NCI-H510A (cell line): Measurements from ENCODE around the gene UST.
A peak's percentile ranks its signal among the peaks of the same experiment; 100 is the strongest.
"Not testable (repeated sequence)": the region's sequence is repeated elsewhere in the genome, so short reads cannot be mapped to it uniquely, and the experiment has no call there.

ENCODE experiments used
- DNase-seq: peaks from one replicate; lab custom pipeline; 2025; lab: John Stamatoyannopoulos, UW

The UST gene

DNA sequence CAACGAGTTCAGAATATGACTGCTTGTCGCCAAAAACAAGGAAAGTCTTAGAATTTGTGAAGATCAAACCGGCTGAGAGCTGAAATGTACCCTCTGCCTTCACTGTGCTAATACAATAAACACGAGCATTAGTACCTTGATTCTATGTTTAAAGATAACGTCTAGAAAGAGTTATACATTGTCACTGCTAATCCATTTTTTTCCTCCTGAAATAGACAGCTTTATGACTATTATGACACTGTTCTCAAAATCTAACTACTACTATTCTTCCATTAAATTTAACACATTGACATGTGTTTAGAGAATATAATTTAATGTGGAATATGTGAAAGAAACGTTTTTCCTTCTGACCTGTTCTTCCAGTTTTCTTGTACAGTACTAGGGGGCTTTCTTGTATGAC lies 204.8 kb downstream of the UST start:
- DNase-seq = no peak

DNA sequence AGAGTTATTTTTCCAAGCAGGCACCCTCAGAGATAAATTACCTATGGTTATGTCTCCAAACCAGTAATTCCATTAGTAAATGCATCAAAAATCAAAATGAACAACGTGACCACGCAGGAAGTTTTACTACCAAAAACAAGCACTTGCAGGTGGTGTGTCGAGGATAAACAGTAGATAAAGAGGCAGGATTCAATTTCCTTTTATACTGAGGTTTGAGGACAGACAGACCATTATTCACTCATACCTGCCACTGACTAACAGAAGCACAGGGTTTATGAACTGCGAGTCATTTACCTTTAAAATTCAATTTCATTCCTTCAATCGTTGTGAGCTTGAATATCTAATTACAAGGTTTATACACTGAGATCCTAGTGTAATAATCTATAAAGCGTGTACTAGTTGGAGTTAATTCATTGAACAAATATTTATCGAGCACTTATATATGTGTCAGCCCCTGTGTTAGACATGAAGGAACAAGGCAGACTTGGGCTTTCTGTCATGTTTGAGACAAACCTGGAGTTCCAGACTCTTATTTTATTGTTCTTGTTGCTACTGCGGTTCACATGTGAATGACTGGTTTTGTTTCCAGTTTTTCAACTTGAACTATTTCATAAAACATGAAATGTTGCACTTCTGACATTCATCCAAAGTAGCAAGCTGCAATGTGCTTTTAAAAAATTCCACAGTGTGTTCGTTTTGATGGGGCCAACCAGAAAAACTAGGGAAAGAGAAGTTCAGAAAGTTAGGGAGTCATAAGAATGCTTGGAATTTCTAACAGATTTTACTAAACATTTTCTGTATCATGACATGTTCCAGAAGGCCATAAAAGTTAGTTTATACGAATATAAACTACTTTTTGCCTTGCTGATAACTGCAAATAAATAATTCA lies 205.6 kb downstream of the UST start:
- no peak for DNase-seq

DNA sequence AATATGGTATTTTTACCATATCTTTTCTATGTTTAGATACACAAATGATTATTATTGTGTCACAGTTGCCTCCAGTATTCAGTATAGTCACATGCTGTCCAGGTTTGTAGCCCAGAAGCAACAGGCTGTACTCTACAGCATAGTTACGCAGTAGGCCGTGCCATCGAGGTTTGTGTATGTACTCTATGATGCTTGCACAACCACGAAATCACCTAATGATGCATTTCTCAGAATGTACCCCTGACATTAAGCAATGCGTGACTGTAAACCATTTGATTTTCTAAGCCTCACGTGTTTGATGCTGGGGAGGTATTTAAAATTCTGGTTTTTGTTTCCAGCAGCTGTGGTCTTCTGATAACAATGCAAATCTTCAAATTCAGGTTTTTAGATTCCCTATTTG lies 207.6 kb downstream of the UST start:
- no peak for DNase-seq

DNA sequence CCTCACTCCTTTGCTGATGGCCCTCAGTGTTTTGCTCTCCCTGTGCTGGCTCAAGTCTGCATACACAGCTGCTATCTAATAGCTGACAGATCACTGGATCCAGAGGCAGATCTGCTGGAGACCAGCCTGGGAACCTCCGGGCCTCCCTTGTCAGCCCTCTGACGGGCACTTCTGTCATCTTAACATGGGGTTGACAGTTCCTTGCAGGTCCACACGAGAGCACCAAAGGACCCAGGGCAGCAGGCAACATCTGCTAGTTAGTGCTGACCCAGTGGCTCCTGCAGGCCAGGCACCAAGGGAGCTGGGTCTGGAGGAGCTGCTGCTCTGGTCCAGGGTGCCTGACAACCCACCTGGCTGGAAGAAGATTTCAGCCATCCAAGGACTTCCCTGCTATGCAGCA lies 208.1 kb downstream of the UST start:
- DNase-seq = no peak

DNA sequence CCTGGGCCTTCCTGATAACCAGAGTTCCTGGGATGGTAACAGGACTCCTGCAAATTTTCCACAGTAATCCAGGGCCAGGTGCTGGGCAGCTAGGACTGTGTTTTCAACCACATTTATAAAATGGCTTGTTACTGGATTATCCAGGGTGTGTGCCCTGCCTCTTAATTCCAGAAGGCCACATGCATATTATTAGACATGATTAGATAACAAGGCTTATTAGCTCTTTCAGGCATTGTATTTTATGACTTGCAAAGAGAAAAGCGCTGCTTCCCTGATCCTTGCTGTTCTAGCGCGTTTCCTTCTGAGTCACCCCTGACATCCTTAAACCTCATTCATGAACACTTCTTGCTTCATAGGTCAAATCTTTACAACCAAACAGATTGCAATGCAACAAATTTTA lies 208.6 kb downstream of the UST start:
- DNase-seq = no peak

DNA sequence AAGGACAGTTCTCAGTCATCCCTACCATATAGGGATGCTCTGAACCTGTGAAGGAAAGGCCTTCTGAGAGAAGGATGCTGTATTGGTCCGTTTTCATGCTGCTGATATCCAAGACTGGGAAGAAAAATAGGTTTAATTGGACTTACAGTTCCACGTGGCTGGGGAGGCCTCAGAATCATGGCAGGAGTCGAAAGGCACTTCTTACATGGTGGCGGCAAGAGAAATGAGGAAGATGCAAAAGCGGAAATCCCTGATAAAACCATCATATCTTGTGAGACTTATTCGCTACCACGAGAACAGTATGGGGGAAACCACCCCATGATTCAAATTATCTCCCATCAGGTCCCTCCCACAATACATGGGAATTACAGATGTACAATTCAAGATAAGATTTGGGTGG lies 209.3 kb downstream of the UST start:
- not testable (repeated sequence) for DNase-seq

DNA sequence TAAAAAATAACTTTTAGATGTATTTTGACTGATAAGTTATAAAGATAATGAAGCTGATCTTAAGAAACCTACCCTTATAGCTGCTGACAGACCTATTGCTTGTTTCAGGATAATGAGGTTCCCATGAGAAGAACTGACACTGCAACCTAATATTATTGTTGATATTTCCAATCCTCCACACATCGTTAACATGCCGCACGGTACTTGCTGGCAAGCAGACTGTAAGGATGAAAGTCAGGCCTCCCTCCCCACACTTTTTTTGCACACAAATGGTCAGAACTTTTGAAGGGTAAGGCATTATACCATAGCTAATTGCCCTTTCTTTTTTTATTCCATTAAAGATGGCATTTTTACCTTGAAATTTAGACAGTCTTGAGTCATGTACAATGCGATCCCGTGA lies 210.9 kb downstream of the UST start:
- DNase-seq = no peak

DNA sequence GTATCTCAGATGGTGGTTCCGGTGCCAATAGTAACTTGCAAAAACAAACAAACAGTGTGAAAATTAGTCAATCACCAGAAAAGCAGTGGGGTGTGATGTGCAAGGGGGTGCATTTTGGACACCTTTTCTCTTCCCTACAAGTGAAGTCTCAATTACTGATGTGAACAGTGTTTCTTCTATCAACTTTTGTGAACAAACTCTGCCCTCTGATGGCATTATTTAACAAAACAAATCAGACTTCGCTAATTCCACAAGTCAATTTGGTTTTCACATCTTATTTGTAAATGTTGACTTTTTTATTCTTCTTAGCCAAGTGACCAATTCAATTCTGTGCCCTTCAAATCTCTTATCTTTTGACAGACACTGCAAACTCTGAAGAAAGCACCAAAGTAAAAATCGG lies 212.2 kb downstream of the UST start:
- no peak for DNase-seq

DNA sequence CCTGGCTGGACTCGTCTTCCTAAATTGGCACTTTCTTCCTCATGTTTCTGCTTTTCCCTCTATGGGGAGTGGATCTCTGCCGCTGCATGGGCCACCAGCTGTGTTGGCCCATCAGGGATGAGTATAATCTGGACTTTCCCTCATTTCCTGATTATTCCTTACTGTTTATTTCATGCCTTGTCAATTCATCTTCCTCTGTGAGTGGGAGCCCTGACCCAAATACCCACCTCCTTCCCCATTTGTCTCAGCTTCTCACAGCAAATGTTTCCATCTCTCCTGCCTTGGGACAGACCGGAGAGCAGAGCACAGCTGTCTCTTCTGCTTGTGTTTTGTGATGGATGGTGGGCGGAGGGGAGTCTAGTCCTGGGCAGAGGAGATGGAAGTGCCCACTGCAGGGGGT lies 212.7 kb downstream of the UST start:
- no peak for DNase-seq

DNA sequence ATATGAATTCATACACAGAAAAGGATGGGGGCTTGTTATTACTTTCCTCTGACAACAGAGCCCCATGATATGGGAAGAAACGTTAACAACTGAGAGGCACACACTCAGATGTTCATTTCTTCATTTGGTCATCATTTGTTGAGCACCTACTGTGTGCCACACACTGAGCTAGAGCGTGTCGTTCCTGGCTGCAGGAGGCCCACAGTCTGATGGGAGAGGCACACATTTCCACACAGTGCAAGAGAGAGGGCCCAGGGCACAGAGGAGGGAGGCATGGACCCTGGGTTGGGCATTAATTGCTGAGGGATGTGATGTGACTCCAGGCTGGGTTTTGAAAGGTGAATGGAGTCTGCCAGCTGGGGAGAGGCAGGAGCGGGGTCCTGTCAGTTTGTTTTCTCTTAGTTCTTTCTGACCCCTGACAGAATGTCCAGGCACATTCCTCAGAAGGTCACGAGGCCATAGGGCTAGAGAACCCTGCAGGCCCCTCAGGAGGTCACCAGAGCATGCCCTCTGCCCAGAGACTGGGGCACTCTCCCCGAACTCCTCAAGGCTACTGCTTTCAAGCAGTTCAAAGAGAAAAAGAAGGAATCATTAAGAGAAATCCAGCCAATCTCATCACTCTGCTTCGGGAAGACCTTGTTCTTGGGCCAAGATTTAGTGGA lies 216.2 kb downstream of the UST start:
- DNase-seq = no peak

DNA sequence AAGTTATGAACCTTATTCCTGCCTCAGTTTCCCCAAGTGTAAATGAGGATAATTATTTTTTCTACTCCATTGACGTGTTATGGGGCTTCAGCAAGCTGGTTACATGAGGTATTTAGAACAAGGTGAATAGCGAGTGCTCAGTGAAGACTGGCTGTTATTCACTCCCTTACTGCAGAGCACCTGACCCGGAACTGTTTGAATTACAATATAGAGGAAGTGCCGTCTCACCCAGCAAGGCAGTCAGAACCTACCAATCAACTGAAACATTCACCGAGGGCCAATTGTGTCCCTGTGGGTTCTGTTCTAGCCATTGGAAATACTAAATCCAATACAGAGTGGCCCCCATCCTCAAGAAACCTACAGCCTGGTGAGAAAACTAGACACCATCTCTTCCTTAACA lies 216.9 kb downstream of the UST start:
- no peak for DNase-seq

DNA sequence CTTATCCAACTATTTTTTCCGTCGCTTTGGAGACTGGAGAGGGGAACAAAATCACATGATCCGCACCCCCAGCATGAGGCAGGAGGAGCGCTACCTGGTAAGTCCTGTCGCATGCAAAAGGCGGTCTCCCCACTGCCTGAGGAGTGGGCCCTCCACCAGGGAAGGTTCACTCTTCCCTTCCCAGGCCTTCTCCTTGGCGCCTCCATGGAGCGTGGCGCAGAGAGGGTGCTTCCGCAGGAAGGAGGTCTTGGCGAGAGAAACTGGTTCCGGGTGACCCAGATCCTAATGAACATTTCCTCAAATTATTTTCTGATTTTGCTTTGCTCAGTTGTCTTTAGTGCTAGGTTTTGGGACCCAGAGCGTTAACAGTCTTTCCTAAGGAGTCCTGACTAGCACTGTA lies 217.6 kb downstream of the UST start:
- no peak for DNase-seq

DNA sequence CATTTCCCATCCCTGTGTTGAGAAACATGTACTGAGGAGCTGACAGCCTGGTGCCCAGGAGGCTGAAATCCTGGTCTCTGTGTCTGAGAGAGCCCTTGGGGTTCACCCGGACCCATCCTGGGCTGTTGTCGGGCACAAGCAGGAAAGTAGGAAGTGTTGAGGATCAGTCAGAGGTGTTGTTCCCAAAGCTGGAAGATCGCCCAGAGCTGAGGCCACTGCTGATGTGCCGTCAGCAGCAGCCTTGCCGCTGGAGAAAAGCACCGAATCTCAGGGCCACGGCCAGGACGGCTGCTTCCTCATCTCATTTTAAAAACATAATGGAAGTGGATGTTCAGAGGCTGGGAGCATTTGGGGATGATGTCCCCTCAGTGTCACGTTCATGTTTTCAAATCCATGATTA lies 218.5 kb downstream of the UST start:
- no peak for DNase-seq

DNA sequence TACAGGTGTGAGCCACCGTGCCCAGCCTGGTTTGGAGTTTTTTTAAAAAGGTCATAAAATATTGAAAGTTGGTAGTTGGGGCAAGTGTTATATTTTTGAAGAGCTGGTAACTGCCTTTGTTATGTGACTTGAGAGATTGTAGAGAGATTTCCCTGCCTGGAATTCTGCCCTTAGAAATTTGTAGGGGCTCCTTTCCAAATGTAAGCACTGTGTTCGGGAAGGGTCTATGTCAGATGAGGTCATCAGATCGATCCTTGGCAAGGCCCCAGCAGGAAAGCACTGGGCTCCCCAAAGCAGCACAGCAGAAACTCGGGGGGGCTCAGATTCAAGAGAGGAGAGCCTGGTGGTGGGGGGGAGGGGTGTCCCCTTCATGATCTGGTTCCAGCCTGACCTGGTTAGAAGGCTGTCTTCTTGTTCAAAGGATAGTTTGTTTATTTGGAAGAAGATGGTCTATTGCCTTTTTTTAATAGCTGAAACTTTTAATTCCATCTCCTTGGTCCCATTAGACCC lies 220.2 kb downstream of the UST start:
- DNase-seq = no peak

DNA sequence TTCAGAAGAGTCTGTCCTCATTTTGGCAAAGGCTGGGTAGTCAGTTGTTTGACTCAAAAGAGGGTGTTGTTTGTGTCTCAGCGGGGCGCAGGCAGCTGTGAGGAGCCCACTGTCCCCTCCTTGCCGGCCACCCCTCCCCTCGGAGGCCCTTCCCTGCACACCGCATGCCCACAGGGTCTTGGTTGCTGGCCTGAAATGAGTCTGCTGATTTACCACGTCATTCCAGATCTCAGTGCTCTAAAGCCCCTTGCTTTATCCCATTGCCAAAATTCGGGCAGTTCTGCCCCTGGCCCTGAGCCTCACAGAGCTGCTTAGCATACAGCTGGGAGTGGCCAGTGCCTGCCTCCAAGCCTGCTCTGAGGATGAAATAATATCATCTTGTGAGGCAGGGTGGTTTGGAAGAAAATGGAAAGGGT lies 220.7 kb downstream of the UST start:
- DNase-seq = no peak

DNA sequence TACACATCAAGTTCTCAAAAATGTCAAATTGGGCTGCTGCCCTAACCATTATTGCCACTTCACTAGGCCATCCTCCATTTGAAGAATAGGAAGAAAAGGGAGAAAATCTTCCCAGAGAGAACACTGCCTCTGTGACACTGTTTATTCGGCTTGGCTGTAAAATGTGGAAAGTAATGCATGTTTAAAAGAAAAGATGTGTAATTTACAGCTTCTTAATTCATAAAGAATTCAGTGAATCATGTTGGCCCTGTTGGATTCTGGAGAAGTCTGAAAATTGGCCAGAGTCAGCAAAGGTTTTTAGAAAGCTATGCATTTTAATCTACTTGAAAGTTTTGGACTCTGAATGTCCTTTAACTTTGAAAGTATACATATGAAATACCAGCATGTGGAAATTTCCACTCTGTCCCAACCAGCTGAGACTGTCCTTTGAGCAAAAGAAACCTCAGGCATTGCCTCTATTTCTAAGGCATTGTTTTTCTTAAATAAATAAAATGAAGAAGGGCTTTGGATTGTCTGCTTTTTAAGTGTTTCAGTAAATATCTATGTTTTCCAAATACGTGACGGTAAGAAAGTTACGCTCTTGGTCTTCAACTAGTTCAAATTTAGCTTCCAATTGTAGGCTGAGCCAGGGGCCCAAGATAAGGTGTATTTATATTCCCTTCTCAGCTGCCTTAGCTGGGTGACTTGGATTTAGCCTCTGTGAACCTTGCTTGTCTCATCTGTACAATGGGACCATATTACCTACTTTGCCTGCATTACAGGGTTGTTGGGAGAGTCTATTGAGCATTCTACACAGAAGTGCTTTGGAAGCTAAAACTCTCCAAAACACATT lies 222.2 kb downstream of the UST start:
- no peak for DNase-seq

DNA sequence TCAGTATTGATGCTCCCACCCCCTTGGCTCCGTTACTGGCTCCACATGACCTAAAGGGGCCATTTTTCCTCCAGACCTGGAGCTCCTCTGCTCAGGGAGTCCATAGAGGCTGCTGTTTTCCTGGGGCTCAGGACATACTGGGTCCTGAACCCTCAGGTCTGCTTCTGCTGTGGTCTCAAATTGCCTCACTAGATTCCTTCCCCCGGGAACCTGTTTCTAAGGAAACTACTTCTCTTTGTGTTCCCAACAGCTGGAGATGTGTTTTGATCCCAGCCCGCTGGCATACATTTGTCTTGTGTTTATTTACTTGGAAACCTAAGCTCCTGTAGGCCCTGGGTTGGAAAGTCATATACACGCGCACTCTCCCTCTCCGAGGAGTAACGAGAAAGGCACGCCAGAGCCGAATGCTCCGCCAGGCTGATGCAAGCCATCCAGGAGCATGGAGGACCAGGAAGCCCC lies 222.8 kb downstream of the UST start:
- DNase-seq = peak; percentile 58

DNA sequence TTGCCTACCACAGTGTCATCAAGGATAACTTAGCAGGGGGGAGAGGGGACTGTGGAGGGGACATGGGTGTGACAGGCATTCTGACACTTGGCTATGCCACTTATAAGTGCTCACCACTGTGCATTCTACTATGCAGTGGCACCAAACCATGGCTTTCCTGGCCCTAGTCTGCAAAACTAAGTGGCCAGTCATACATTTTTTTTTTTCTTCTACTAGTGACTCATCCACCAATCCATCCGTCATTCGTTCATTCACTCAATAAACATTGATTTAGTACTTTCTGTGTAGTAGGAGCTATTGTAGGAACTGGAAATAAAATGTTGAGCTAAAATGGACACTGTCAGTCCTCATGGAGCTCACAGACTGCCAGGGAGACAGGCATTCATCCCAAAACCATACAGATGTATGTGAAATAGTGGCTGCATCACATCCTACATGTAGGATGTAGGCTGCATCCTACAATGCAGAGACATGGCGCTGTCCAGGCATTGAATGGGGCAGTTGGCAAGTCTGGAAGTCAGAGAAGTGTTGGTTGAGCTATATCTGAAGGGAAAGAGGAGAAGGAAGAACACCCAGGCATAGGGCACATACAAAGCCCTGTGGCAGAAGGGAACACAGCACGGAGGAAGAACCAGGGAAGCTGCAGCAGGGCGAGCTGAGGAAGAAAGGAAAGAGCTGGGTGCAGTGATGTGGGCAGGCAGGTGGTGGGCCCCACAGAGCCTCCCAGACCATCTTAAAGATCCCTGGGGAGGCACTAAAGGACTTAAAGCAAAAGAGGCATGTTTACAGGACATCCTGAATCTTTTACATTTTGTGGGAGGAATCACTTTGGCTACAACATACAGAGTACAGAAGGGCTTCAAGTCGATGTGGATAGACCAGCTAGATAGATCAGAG lies 224.4 kb downstream of the UST start:
- DNase-seq = no peak

DNA sequence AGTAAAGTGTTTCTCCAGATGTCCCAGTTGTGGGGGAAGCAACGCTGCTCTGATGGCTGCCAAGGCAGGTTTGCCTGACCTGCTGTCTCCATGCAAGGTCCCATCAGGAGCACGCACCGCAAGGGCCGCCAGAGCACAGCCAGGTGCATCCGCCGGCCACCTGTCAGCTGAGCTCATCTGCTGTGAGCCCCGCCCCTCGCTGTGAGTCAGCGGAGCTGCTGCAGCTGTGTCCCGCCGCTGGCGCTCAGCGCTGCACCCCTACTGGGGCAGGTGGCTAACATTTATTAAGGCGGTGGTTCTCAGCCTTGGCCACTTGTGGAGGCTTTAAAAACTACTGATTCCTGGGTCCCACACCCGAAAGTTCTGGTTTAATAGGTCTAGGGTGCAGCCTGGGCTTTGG lies 225.7 kb downstream of the UST start:
- DNase-seq = peak; percentile 81

DNA sequence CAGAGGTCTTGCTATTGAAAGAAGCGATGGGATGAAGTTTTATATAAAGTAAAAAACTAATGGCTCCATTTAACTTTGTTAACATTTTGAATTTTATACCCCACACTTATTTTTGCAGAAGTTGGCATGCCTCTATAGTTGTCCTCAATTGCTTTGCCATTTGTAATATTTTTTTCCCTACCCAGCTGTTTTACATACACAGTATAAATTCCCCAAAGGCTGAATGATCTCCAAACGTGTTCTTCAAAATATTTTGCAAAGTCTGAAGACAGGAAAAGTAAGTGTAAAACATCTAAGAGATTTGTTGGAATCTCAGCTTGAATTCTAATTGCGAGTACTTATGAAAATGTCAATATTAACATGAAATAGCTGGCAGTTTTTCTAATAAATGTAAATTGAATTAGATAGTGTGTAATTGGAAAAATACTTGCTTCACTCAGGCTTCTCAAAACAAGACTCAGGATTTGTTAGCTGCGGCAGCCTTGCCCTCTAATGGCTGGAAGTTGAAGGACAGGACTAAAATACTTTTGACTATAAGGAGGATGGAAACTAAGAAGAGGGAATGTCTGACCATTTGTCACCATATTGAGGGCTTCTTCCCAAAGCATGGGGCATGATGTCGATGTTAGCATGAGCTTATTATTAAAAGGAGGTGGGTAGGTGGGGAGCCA lies 226.8 kb downstream of the UST start:
- DNase-seq = peak; percentile 7

DNA sequence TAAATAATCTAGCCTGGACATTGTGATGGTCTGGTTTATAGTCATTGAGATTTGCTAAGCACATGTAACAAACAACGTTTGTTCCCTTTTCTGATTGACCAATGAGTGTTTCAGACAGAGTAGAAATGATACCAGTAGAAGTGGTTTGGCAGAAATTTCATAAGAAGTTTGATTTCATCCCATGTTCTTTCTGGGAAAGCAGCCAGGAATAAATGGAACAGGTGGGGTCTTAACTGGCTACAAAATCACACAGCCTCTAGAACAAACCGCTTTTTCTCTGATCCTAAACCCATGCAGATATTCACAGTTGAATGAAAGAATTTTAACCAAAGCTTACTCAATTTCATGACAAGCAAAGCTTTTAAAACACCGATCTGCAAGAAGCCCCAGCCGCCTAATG lies 227.5 kb downstream of the UST start:
- DNase-seq = no peak
